ENCODE results near the gene E2F6.

Gene E2F6

DNA sequence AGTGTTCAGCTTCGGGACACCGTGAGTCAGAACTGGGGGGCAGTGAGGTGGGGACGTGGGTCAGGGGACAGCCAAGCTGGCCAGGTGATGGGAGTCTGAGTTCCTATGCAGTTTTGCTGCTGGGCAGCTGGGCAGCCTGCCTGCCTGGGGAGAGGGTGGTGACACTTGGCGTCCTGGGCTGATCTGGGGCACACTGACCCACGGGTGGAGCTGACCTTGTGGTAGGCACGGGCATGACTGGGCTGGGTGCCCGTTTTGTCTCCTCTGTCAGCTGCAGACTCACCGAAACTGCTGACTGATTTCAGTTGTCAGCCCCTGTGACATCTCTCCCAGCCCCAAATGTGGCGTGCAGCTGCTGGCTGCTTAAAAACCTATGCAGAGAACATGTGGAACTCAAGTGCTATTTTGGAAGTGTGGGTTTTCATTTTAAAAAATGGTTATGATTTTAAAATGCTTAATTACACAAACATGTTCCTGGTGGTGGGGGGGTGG lies 32.6 kb upstream of the E2F6 start:
- H3K36me3 ChIP-seq (ENCODE audit: insufficient read depth, low read length), result no peaks in the 10 kb centered on the region
- no peak for TF ChIP-seq EZH2 (IDR thresholded peaks at IDR 0.05)
- no peak for TF ChIP-seq POLR2AphosphoS5 (IDR thresholded peaks at IDR 0.05; ENCODE audit: borderline replicate concordance, low read depth, low read length)
- TF ChIP-seq FOXP2 (optimal IDR thresholded peaks at IDR 0.05; ENCODE audit: control extremely low read depth, extremely low read length, insufficient read depth), result no peak
- DNase-seq (ENCODE audit: low read depth, low spot score), result no peak
- H3K27ac ChIP-seq, result no peak overlapping the region
- no peaks in the 10 kb centered on the region for H3K9me3 ChIP-seq (ENCODE audit: low read depth, low read length)
- H3K9ac ChIP-seq (ENCODE audit: insufficient read length), result no peak overlapping the region
- H3K4me3 ChIP-seq, result no peak overlapping the region

DNA sequence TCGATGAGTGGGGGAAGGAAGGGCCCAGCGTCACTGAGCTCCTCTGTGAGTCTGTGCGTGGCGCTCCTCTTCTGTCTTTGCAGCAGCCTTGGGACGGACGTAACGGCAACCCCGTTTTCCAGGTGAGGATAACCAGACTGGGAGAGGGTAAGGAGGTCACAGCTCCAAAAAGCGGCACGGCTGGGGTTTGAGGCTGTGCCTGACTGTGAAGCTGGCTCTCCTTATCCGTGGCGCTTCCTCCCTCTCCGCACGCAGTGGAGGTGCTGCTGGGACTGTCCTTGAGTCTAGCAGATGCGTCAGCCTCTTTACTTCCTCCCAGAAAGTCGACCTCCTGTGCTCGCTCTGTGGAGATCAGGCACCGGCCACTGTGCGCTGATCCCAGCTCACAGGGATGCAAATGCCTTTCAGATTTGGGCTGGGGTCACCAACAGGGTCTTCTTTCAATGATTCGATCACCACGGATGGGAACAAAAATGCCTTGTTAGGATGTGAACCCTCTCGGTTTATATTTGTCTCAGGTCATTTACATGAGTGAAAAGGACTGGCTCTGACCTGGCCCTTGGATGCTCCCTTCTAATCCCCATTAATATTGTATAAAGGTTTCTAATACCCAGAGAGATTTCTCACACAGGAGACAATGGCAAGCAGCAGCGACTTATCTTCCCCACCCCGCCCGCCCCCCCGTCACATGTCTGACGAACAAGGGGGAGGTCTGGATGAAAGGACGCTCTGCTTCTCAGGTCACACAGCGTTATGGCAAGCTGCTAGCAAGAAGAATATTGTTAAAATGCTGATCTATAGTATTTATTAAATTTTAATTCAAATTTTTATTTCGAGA lies 30.1 kb upstream of the E2F6 start:
- no peaks in the 10 kb centered on the region for H3K36me3 ChIP-seq (ENCODE audit: insufficient read depth, low read length)
- no peak overlapping the region for H3K4me3 ChIP-seq
- no peak overlapping the region for H3K27ac ChIP-seq
- DNase-seq (ENCODE audit: low read depth, low spot score), result no peak
- no peak for TF ChIP-seq POLR2AphosphoS5 (IDR thresholded peaks at IDR 0.05; ENCODE audit: borderline replicate concordance, low read depth, low read length)
- no peak for TF ChIP-seq FOXP2 (optimal IDR thresholded peaks at IDR 0.05; ENCODE audit: control extremely low read depth, extremely low read length, insufficient read depth)
- TF ChIP-seq EZH2 (IDR thresholded peaks at IDR 0.05), result no peak
- H3K9me3 ChIP-seq (ENCODE audit: low read depth, low read length), result no peaks in the 10 kb centered on the region
- no peak overlapping the region for H3K9ac ChIP-seq (ENCODE audit: insufficient read length)

GRCh38 chr2:11494310-11494709 lies 28.3 kb upstream of the E2F6 start:
- no peak overlapping the region for H3K9ac ChIP-seq (ENCODE audit: insufficient read length)
- no peaks in the 10 kb centered on the region for H3K36me3 ChIP-seq (ENCODE audit: insufficient read depth, low read length)
- H3K4me3 ChIP-seq, result no peak overlapping the region
- H3K27ac ChIP-seq, result no peak overlapping the region
- H3K9me3 ChIP-seq (ENCODE audit: low read depth, low read length), result no peaks in the 10 kb centered on the region
- DNase-seq (ENCODE audit: low read depth, low spot score), result no peak
- no peak for TF ChIP-seq POLR2AphosphoS5 (IDR thresholded peaks at IDR 0.05; ENCODE audit: borderline replicate concordance, low read depth, low read length)
- TF ChIP-seq EZH2 (IDR thresholded peaks at IDR 0.05), result no peak
- no peak for TF ChIP-seq FOXP2 (optimal IDR thresholded peaks at IDR 0.05; ENCODE audit: control extremely low read depth, extremely low read length, insufficient read depth)

- Histone ChIP-seq H3K9ac (ENCODE audit: insufficient read length) (no peak overlapping the region), H3K9me3 (ENCODE audit: low read depth, low read length) (no peaks in the 10 kb centered on the region), H3K36me3 (ENCODE audit: insufficient read depth, low read length) (no peaks in the 10 kb centered on the region), H3K27ac (no peak overlapping the region), H3K4me3 (no peak overlapping the region)
- DNase-seq (ENCODE audit: low read depth, low spot score), result no peak
- TF ChIP-seq FOXP2 (optimal IDR thresholded peaks at IDR 0.05; ENCODE audit: control extremely low read depth, extremely low read length, insufficient read depth) (no peak), POLR2AphosphoS5 (IDR thresholded peaks at IDR 0.05; ENCODE audit: borderline replicate concordance, low read depth, low read length) (no peak), EZH2 (IDR thresholded peaks at IDR 0.05) (no peak)
Observed at GRCh38 chr2:11493282-11493681, 27.3 kb upstream of the E2F6 start.

DNA sequence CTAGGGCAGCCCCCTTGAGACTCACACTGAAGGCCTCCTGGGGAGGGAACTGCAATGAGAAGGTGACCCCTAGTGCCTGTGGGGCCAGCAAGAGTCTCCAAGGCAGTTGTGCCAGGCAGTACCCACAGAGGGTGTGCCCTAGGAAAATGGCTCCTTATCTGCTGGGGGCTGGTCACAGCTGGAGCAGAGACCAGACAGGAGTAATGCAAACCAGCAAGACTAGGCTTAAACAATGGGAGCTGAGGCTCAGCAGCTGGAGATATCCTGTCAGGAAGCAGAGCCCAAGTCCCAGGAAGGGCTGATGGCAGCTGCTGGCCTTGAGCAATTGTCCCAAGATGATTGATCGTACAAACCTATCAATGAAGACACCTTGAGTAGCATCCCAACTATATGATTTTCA lies 26.8 kb upstream of the E2F6 start:
- Histone ChIP-seq H3K27ac (no peak overlapping the region), H3K4me3 (no peak overlapping the region), H3K9ac (ENCODE audit: insufficient read length) (no peak overlapping the region), H3K36me3 (ENCODE audit: insufficient read depth, low read length) (no peaks in the 10 kb centered on the region), H3K9me3 (ENCODE audit: low read depth, low read length) (no peaks in the 10 kb centered on the region)
- TF ChIP-seq EZH2 (IDR thresholded peaks at IDR 0.05), result no peak
- TF ChIP-seq POLR2AphosphoS5 (IDR thresholded peaks at IDR 0.05; ENCODE audit: borderline replicate concordance, low read depth, low read length), result no peak
- no peak for TF ChIP-seq FOXP2 (optimal IDR thresholded peaks at IDR 0.05; ENCODE audit: control extremely low read depth, extremely low read length, insufficient read depth)
- DNase-seq (ENCODE audit: low read depth, low spot score), result no peak

DNA sequence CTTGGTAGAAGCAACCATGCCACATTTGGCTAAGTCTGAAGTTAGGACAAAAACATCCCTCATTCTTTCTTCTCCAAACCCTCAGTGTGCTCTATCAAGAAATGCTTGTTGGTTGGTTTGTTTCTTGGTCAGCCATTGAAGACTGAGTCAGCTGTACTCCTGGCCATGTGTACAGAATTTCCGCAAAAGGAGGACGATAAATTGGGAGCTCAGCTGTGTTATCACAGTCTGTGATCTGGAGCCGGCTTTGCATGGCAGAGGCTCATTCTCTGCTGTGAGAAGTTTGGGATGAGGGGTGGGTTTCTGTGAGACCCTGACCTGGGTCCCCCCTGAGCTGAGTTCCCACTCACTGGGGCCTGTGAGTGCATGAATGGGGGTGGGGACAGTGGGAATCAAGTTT lies 26.3 kb upstream of the E2F6 start:
- no peak for DNase-seq (ENCODE audit: low read depth, low spot score)

DNA sequence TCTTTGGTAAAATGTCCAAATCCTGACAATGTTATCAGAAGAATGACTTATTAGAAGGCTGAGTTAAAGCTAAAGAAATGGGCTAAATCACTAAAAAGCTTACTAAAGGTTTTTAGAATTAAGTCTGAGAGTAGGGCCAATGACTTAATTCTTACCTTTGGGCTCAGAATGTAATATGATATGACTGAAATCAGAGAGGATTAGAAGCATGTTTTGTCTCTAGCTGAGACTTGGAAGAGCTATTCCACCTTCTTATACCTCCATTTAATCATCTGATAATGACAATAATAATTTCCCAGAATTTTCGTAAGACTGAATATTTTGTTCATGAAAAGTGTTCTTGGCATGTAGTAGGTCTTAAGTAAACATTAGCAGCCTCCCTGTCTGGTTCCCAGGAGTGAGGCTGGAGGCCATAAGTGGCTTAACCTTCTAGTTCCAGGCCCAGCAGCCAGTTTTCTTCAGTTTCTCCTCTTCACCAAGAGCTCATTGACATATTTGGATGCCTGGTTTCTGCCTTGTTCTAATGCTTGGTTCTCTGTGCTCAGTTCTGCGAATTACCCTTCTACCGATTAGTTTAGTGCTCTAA lies 25.5 kb upstream of the E2F6 start:
- no peaks in the 10 kb centered on the region for H3K9me3 ChIP-seq (ENCODE audit: low read depth, low read length)
- no peaks in the 10 kb centered on the region for H3K36me3 ChIP-seq (ENCODE audit: insufficient read depth, low read length)
- no peak for DNase-seq (ENCODE audit: low read depth, low spot score)
- no peak for TF ChIP-seq FOXP2 (optimal IDR thresholded peaks at IDR 0.05; ENCODE audit: control extremely low read depth, extremely low read length, insufficient read depth)
- no peak for TF ChIP-seq POLR2AphosphoS5 (IDR thresholded peaks at IDR 0.05; ENCODE audit: borderline replicate concordance, low read depth, low read length)
- TF ChIP-seq EZH2 (IDR thresholded peaks at IDR 0.05), result no peak
- no peak overlapping the region for H3K27ac ChIP-seq
- H3K4me3 ChIP-seq, result no peak overlapping the region
- H3K9ac ChIP-seq (ENCODE audit: insufficient read length), result no peak overlapping the region

More for the DNA sequence above, 26.3 kb upstream of the E2F6 start:
- H3K4me3 ChIP-seq, result no peak overlapping the region
- no peaks in the 10 kb centered on the region for H3K36me3 ChIP-seq (ENCODE audit: insufficient read depth, low read length)
- no peak overlapping the region for H3K9ac ChIP-seq (ENCODE audit: insufficient read length)
- no peak overlapping the region for H3K27ac ChIP-seq
- TF ChIP-seq EZH2 (IDR thresholded peaks at IDR 0.05) (no peak), FOXP2 (optimal IDR thresholded peaks at IDR 0.05; ENCODE audit: control extremely low read depth, extremely low read length, insufficient read depth) (no peak), POLR2AphosphoS5 (IDR thresholded peaks at IDR 0.05; ENCODE audit: borderline replicate concordance, low read depth, low read length) (no peak)
- H3K9me3 ChIP-seq (ENCODE audit: low read depth, low read length), result no peaks in the 10 kb centered on the region

- Histone ChIP-seq H3K4me3 (no peak overlapping the region), H3K36me3 (ENCODE audit: insufficient read depth, low read length) (no peaks in the 10 kb centered on the region), H3K9me3 (ENCODE audit: low read depth, low read length) (no peaks in the 10 kb centered on the region), H3K9ac (ENCODE audit: insufficient read length) (no peak overlapping the region), H3K27ac (no peak overlapping the region)
- no peak for TF ChIP-seq POLR2AphosphoS5 (IDR thresholded peaks at IDR 0.05; ENCODE audit: borderline replicate concordance, low read depth, low read length)
- no peak for TF ChIP-seq FOXP2 (optimal IDR thresholded peaks at IDR 0.05; ENCODE audit: control extremely low read depth, extremely low read length, insufficient read depth)
- TF ChIP-seq EZH2 (IDR thresholded peaks at IDR 0.05), result no peak
- DNase-seq (ENCODE audit: low read depth, low spot score), result no peak
Observed at GRCh38 chr2:11490194-11490593, 24.2 kb upstream of the E2F6 start.
